Tibial nerve (tissue), 4 donors: ENCODE results near the gene CYTH2. TPM values are rescaled to one million over a fixed set of nuclear protein-coding genes. Genes with fewer than 3 reads are reported as not detected.

Source experiments
- DNase-seq, 2 donors: peaks; one replicate each; pipeline ENCODE4 v3.0.0-alpha.2; 2019; ENCODE audit warnings: low spot score in 2 of 2
- H3K27ac ChIP-seq, 4 donors: fragments of 200-600 bp; sonication (generic) in 3 of 4; one replicate each; pipeline ENCODE4 v1.5.1; 2017 to 2019; ENCODE audit warnings: mild to moderate bottlenecking in 1 of 4
- H3K27me3 ChIP-seq, 2 donors: fragments of 200-600 bp; sonication (generic) in 1 of 2; one replicate each; pipeline versions ENCODE4 v1.5.1 to v1.6.0; 2017 to 2019
- H3K36me3 ChIP-seq, 3 donors: fragments of 200-600 bp; sonication (generic); one replicate each; pipeline ENCODE4 v1.5.1; 2018 to 2019
- H3K4me1 ChIP-seq, 4 donors: fragments of 200-600 bp; sonication (generic) in 3 of 4; one replicate each; pipeline ENCODE4 v1.5.1; 2017 to 2019
- H3K4me3 ChIP-seq, 4 donors: fragments of 200-600 bp; sonication (generic) in 3 of 4; one replicate each; pipeline ENCODE4 v1.5.1; 2017 to 2019; ENCODE audit warnings: mild to moderate bottlenecking in 1 of 4, moderate library complexity in 1 of 4
- H3K9me3 ChIP-seq, 4 donors: fragments of 200-600 bp; sonication (generic) in 3 of 4; one replicate each; pipeline ENCODE4 v1.5.1; 2017 to 2019
- CTCF ChIP-seq, 5 experiments: fragments of 200-600 bp in 3 of 5; fragments of 450-650 bp in 2 of 5; sonication (generic) in 3 of 5; IDR thresholded peaks; one replicate each; pipeline ENCODE4 v1.5.1; 2016 to 2019; ENCODE audit warnings: antibody characterized with exemption in 5 of 5, mild to moderate bottlenecking in 3 of 5, moderate library complexity in 2 of 5
- EP300 ChIP-seq, 2 donors: sonication (generic); formaldehyde crosslinking; IDR thresholded peaks; one replicate each; pipeline ENCODE4 v1.6.1; 2017; ENCODE audit warnings: antibody characterized with exemption in 2 of 2, mild to moderate bottlenecking in 1 of 2
- POLR2A ChIP-seq, 2 donors: fragments of 450-650 bp; IDR thresholded peaks; one replicate each; pipeline ENCODE4 v1.6.1; 2017; ENCODE audit warnings: antibody characterized with exemption in 2 of 2, mild to moderate bottlenecking in 2 of 2, moderate library complexity in 2 of 2
- WGBS, 2 donors: methylation state at CpG; one replicate each; pipeline ENCODE4 v1.1.5; 2018; 5-methylcytosine and 5-hydroxymethylcytosine counted together
- total RNA-seq, 4 donors: library from RNA; depleted of rRNA; stranded (reverse); fragments of >200 nt; gene quantifications; one replicate each; pipeline ENCODE4 v1.1.0, GENCODE V29; 2016

Gene CYTH2
- total RNA-seq, 4 donors from 2014 or later: 56.7 to 114 (median 65.1) TPM

GRCh38 chr19:48520134-48520533 lies 51.0 kb downstream of the CYTH2 start:
- TF ChIP-seq EP300 (IDR thresholded peaks at IDR 0.05) (no peak), POLR2A (IDR thresholded peaks at IDR 0.05) (no peak), CTCF (IDR thresholded peaks at IDR 0.05) (no peak)
- 33 to 43% methylated on average over 4 of the region's 4 CpGs for WGBS, 2 donors
- H3K9me3 ChIP-seq: peaks cover 0 to 14% (median 7%) of the 10 kb centered on the region in 4 donors
- peaks cover 0 to 29% of the 10 kb centered on the region in 2 donors for H3K27me3 ChIP-seq
- H3K4me3 ChIP-seq: no peak overlapping the region
- no peak for DNase-seq
- H3K4me1 ChIP-seq: no peaks in the 10 kb centered on the region
- H3K27ac ChIP-seq: no peak overlapping the region
- H3K36me3 ChIP-seq: no peaks in the 10 kb centered on the region

- Histone ChIP-seq H3K4me1 (no peaks in the 10 kb centered on the region), H3K9me3 (peaks cover 0 to 55% (median 14%) of the 10 kb centered on the region in 4 donors), H3K27ac (no peak overlapping the region), H3K4me3 (no peak overlapping the region), H3K36me3 (no peaks in the 10 kb centered on the region), H3K27me3 (peaks cover 0 to 29% of the 10 kb centered on the region in 2 donors)
- 78 to 80% methylated on average over 2 of the region's 2 CpGs for WGBS, 2 donors
- TF ChIP-seq EP300 (IDR thresholded peaks at IDR 0.05): no peak
- no peak for TF ChIP-seq CTCF (IDR thresholded peaks at IDR 0.05)
- TF ChIP-seq POLR2A (IDR thresholded peaks at IDR 0.05): no peak
- no peak for DNase-seq
Measured at GRCh38 chr19:48524221-48524620, 55.1 kb downstream of the CYTH2 start.

GRCh38 chr19:48524732-48525131 lies 55.6 kb downstream of the CYTH2 start:
- H3K4me1 ChIP-seq: no peaks in the 10 kb centered on the region
- peaks cover 0 to 31% of the 10 kb centered on the region in 2 donors for H3K27me3 ChIP-seq
- peaks cover 0 to 60% (median 15%) of the 10 kb centered on the region in 4 donors for H3K9me3 ChIP-seq
- no peak overlapping the region for H3K4me3 ChIP-seq
- no peak overlapping the region for H3K27ac ChIP-seq
- no peaks in the 10 kb centered on the region for H3K36me3 ChIP-seq
- 96 to 97% methylated on average over 5 of the region's 5 CpGs for WGBS, 2 donors
- no peak for TF ChIP-seq POLR2A (IDR thresholded peaks at IDR 0.05)
- TF ChIP-seq CTCF (IDR thresholded peaks at IDR 0.05): no peak
- TF ChIP-seq EP300 (IDR thresholded peaks at IDR 0.05): no peak
- no peak for DNase-seq

GRCh38 chr19:48529156-48529555 lies 60.0 kb downstream of the CYTH2 start:
- Histone ChIP-seq H3K36me3 (no peaks in the 10 kb centered on the region), H3K27me3 (peaks cover 0 to 23% of the 10 kb centered on the region in 2 donors), H3K4me1 (no peaks in the 10 kb centered on the region), H3K4me3 (no peak overlapping the region), H3K27ac (no peak overlapping the region), H3K9me3 (peaks cover 0 to 59% (median 14%) of the 10 kb centered on the region in 4 donors)
- DNase-seq: no peak
- TF ChIP-seq CTCF (IDR thresholded peaks at IDR 0.05) (no peak), POLR2A (IDR thresholded peaks at IDR 0.05) (no peak), EP300 (IDR thresholded peaks at IDR 0.05) (no peak)
- 93 to 95% methylated on average over 4 of the region's 4 CpGs for WGBS, 2 donors

GRCh38 chr19:48530066-48530720 lies 61.0 kb downstream of the CYTH2 start:
- Histone ChIP-seq H3K4me3 (no peak overlapping the region), H3K36me3 (no peaks in the 10 kb centered on the region), H3K9me3 (peaks cover 0 to 49% (median 8%) of the 10 kb centered on the region in 4 donors), H3K27me3 (peaks cover 0 to 16% of the 10 kb centered on the region in 2 donors), H3K4me1 (no peaks in the 10 kb centered on the region), H3K27ac (no peak overlapping the region)
- 38 to 48% methylated on average over 20 of the region's 20 CpGs for WGBS, 2 donors
- DNase-seq: no peak
- TF ChIP-seq POLR2A (IDR thresholded peaks at IDR 0.05) (no peak), EP300 (IDR thresholded peaks at IDR 0.05) (no peak), CTCF (IDR thresholded peaks at IDR 0.05) (no peak)
